SK-N-SH treated with all-trans-retinoic acid at 6 μM for 48 hours (cell line): ENCODE data around the gene AGAP1.

Experiments used
- ARNTL ChIP-seq: fragments of 450-650 bp; formaldehyde crosslinking; IDR thresholded peaks from 2 replicates; pipeline ENCODE4 v1.5.0; 2020; ENCODE audit warnings: low read depth, mild to moderate bottlenecking, moderate library complexity, borderline replicate concordance
- CSDC2 ChIP-seq: fragments of 250-450 bp; sonication (Bioruptor Pico); IDR thresholded peaks from 2 replicates; pipeline ENCODE4 v1.5.0; 2020; ENCODE audit warnings: mild to moderate bottlenecking, moderate library complexity
- GLIS3 ChIP-seq: fragments of 250-450 bp; sonication (Bioruptor Pico); IDR thresholded peaks from 2 replicates; pipeline ENCODE4 v1.5.0; 2020; ENCODE audit warnings: mild to moderate bottlenecking, moderate library complexity
- OSR1 ChIP-seq: fragments of 250-450 bp; sonication (Bioruptor Pico); IDR thresholded peaks from 2 replicates; pipeline ENCODE4 v1.8.0; 2022; ENCODE audit warnings: moderate library complexity, mild to moderate bottlenecking, inconsistent platforms
- PPARA ChIP-seq: fragments of 250-450 bp; sonication (Bioruptor Pico); IDR thresholded peaks from 2 replicates; pipeline ENCODE4 v1.5.0; 2020; ENCODE audit warnings: mild to moderate bottlenecking, borderline replicate concordance
- RARB ChIP-seq: fragments of 250-450 bp; sonication (Bioruptor Pico); IDR thresholded peaks from 2 replicates; pipeline ENCODE4 v1.8.0; 2021; ENCODE audit warnings: mild to moderate bottlenecking, moderate library complexity
- TCF4 ChIP-seq: fragments of 250-450 bp; sonication (Bioruptor Pico); IDR thresholded peaks from 2 replicates; pipeline ENCODE4 v1.8.0; 2021; ENCODE audit warnings: mild to moderate bottlenecking, moderate library complexity, borderline replicate concordance
- ZFP30 ChIP-seq: fragments of 450-650 bp; formaldehyde crosslinking; IDR thresholded peaks from 2 replicates; pipeline ENCODE4 v1.5.0; 2022; ENCODE audit warnings: mild to moderate bottlenecking, moderate library complexity
- ZNF70 ChIP-seq: fragments of 450-650 bp; formaldehyde crosslinking; IDR thresholded peaks from 2 replicates; pipeline ENCODE4 v1.5.0; 2020; ENCODE audit warnings: mild to moderate bottlenecking, moderate library complexity
- ZNF8 ChIP-seq: fragments of 450-650 bp; formaldehyde crosslinking; IDR thresholded peaks from 2 replicates; pipeline ENCODE4 v1.5.0; 2020; ENCODE audit warnings: mild to moderate bottlenecking, moderate library complexity
- TF ChIP-seq, protein P1 (sequence below): fragments of 250-450 bp; sonication (Bioruptor Pico); IDR thresholded peaks from 2 replicates; pipeline ENCODE4 v1.5.1; 2021; ENCODE audit warnings: mild to moderate bottlenecking, moderate library complexity
- TF ChIP-seq, protein P2 (sequence below): fragments of 250-450 bp; sonication (Bioruptor Pico); IDR thresholded peaks from 2 replicates; pipeline ENCODE4 v1.8.0; 2021; ENCODE audit warnings: low read depth, mild to moderate bottlenecking, moderate library complexity, borderline replicate concordance

DNA sequence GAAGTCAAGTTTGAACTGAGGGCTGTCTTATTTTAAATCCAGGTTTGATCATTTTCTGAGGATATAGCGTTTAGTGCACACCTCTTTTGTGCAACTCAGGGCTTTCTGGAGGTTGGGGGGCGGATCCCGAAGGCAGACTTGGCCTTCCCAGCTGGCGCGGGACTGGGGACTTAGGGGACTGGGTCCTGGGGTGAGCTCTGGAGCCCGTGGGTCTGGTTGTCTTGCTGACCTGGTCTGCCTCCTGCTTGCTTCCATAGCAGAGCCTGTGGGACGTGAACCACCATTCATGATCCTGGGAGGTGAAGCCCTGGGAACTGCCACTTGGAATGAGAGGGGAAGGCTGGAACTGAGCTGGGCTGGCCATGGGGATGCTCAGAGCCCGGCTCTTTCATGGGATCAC is 63.1 kb downstream of the AGAP1 start:
- TF ChIP-seq ZNF70 (CRISPR knock-in tag), result no peak
- no peak for TF ChIP-seq CSDC2
- TF ChIP-seq GLIS3 (CRISPR knock-in tag), result no peak
- no peak for TF ChIP-seq OSR1 (CRISPR knock-in tag)
- TF ChIP-seq RARB (CRISPR knock-in tag), result no peak
- no peak for TF ChIP-seq ZFP30 (CRISPR knock-in tag)
- TF ChIP-seq, protein P1, sequence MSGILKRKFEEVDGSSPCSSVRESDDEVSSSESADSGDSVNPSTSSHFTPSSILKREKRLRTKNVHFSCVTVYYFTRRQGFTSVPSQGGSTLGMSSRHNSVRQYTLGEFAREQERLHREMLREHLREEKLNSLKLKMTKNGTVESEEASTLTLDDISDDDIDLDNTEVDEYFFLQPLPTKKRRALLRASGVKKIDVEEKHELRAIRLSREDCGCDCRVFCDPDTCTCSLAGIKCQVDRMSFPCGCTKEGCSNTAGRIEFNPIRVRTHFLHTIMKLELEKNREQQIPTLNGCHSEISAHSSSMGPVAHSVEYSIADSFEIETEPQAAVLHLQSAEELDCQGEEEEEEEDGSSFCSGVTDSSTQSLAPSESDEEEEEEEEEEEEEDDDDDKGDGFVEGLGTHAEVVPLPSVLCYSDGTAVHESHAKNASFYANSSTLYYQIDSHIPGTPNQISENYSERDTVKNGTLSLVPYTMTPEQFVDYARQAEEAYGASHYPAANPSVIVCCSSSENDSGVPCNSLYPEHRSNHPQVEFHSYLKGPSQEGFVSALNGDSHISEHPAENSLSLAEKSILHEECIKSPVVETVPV (CRISPR knock-in tag), result no peak
- no peak for TF ChIP-seq PPARA (CRISPR knock-in tag)
- TF ChIP-seq, protein P2, sequence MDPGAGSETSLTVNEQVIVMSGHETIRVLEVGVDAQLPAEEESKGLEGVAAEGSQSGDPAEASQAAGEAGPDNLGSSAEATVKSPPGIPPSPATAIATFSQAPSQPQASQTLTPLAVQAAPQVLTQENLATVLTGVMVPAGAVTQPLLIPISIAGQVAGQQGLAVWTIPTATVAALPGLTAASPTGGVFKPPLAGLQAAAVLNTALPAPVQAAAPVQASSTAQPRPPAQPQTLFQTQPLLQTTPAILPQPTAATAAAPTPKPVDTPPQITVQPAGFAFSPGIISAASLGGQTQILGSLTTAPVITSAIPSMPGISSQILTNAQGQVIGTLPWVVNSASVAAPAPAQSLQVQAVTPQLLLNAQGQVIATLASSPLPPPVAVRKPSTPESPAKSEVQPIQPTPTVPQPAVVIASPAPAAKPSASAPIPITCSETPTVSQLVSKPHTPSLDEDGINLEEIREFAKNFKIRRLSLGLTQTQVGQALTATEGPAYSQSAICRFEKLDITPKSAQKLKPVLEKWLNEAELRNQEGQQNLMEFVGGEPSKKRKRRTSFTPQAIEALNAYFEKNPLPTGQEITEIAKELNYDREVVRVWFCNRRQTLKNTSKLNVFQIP (CRISPR knock-in tag), result no peak
- TF ChIP-seq TCF4 (CRISPR knock-in tag), result no peak
- no peak for TF ChIP-seq ZNF8 (CRISPR knock-in tag)
- TF ChIP-seq ARNTL (CRISPR knock-in tag), result no peak
